Neuron (in vitro differentiated cells): ENCODE measurements around the gene OR5AC2.

Experiments used
- H2AFZ ChIP-seq: one replicate; pipeline ENCODE4 v1.6.1; 2013; ENCODE audit warnings: low read depth, mild to moderate bottlenecking, inconsistent platforms, low read length, moderate library complexity
- H3K27me3 ChIP-seq: one replicate; pipeline ENCODE4 v1.6.1; 2013; ENCODE audit warnings: low read length; ENCODE audit not compliant: insufficient read depth
- H3K36me3 ChIP-seq: one replicate; pipeline ENCODE4 v1.6.1; 2013; ENCODE audit warnings: low read length; ENCODE audit not compliant: insufficient read depth
- H3K4me1 ChIP-seq: one replicate; pipeline ENCODE4 v1.6.1; 2013; ENCODE audit warnings: low read length; ENCODE audit not compliant: insufficient read depth
- H3K4me3 ChIP-seq: 2 replicates; pipeline ENCODE4 v1.5.1; 2013; ENCODE audit warnings: mild to moderate bottlenecking, low read length, moderate library complexity
- H3K9me3 ChIP-seq: one replicate; pipeline ENCODE4 v1.6.1; 2013; ENCODE audit warnings: low read length

Gene OR5AC2

GRCh38 chr3:98086873-98087272 lies at the start of gene OR5AC2:
TSS of gene OR5AC2 (plus strand) at chr3:98087173. CDS start at chr3:98087173, 0 bp downstream.
- H3K27me3 ChIP-seq = no peaks in the 10 kb centered on the region
- H3K4me1 ChIP-seq = no peaks in the 10 kb centered on the region
- no peaks in the 10 kb centered on the region for H3K36me3 ChIP-seq
- no peak within 1 kb of the TSS for H3K4me3 ChIP-seq
- H3K9me3 ChIP-seq = no peaks in the 10 kb centered on the region
- H2AFZ ChIP-seq = no peak within 1 kb of the TSS

GRCh38 chr3:98038286-98038685 lies 48.7 kb upstream of the OR5AC2 start:
- H3K4me1 ChIP-seq = no peaks in the 10 kb centered on the region
- peaks cover 11% of the 10 kb centered on the region for H3K27me3 ChIP-seq
- no peaks in the 10 kb centered on the region for H3K36me3 ChIP-seq
- no peak overlapping the region for H3K4me3 ChIP-seq
- no peak overlapping the region for H2AFZ ChIP-seq
- no peaks in the 10 kb centered on the region for H3K9me3 ChIP-seq

- peaks cover 11% of the 10 kb centered on the region for H3K27me3 ChIP-seq
- no peaks in the 10 kb centered on the region for H3K4me1 ChIP-seq
- no peaks in the 10 kb centered on the region for H3K36me3 ChIP-seq
- no peaks in the 10 kb centered on the region for H3K9me3 ChIP-seq
- H3K4me3 ChIP-seq = no peak overlapping the region
- H2AFZ ChIP-seq = peak overlapping the region; percentile 60
Measured at GRCh38 chr3:98038876-98039275, 48.1 kb upstream of the OR5AC2 start.

GRCh38 chr3:98039322-98040024 lies 47.5 kb upstream of the OR5AC2 start:
- Histone ChIP-seq H3K4me3 (peak overlapping the region; percentile 43), H3K9me3 (no peaks in the 10 kb centered on the region), H3K27me3 (peaks cover 8% of the 10 kb centered on the region), H2AFZ (peak overlapping the region; percentile 60), H3K36me3 (no peaks in the 10 kb centered on the region), H3K4me1 (no peaks in the 10 kb centered on the region)

- no peak overlapping the region for H2AFZ ChIP-seq
- no peaks in the 10 kb centered on the region for H3K36me3 ChIP-seq
- no peaks in the 10 kb centered on the region for H3K4me1 ChIP-seq
- H3K27me3 ChIP-seq = peaks cover 3% of the 10 kb centered on the region
- no peak overlapping the region for H3K4me3 ChIP-seq
- H3K9me3 ChIP-seq = no peaks in the 10 kb centered on the region
Measured at GRCh38 chr3:98041350-98041749, 45.6 kb upstream of the OR5AC2 start.

- Histone ChIP-seq H3K36me3 (no peaks in the 10 kb centered on the region), H3K9me3 (no peaks in the 10 kb centered on the region), H3K27me3 (no peaks in the 10 kb centered on the region), H3K4me1 (no peaks in the 10 kb centered on the region), H3K4me3 (no peak overlapping the region), H2AFZ (no peak overlapping the region)
Measured at GRCh38 chr3:98048586-98048985, 38.4 kb upstream of the OR5AC2 start.

GRCh38 chr3:98049271-98049670 lies 37.7 kb upstream of the OR5AC2 start:
- no peaks in the 10 kb centered on the region for H3K9me3 ChIP-seq
- H3K4me1 ChIP-seq = no peaks in the 10 kb centered on the region
- H3K36me3 ChIP-seq = no peaks in the 10 kb centered on the region
- H3K27me3 ChIP-seq = no peaks in the 10 kb centered on the region
- no peak overlapping the region for H3K4me3 ChIP-seq
- no peak overlapping the region for H2AFZ ChIP-seq

- Histone ChIP-seq H3K4me1 (no peaks in the 10 kb centered on the region), H3K4me3 (no peak overlapping the region), H3K36me3 (no peaks in the 10 kb centered on the region), H3K9me3 (no peaks in the 10 kb centered on the region), H2AFZ (no peak overlapping the region), H3K27me3 (no peaks in the 10 kb centered on the region)
Measured at GRCh38 chr3:98056035-98056434, 30.9 kb upstream of the OR5AC2 start.

- Histone ChIP-seq H3K36me3 (no peaks in the 10 kb centered on the region), H3K9me3 (no peaks in the 10 kb centered on the region), H3K4me1 (no peaks in the 10 kb centered on the region), H3K4me3 (no peak overlapping the region), H3K27me3 (no peaks in the 10 kb centered on the region), H2AFZ (no peak overlapping the region)
Measured at GRCh38 chr3:98057631-98058030, 29.3 kb upstream of the OR5AC2 start.

GRCh38 chr3:98058244-98058960 lies 28.6 kb upstream of the OR5AC2 start:
- Histone ChIP-seq H3K36me3 (no peaks in the 10 kb centered on the region), H3K4me3 (no peak overlapping the region), H3K9me3 (no peaks in the 10 kb centered on the region), H2AFZ (no peak overlapping the region), H3K27me3 (no peaks in the 10 kb centered on the region), H3K4me1 (no peaks in the 10 kb centered on the region)

GRCh38 chr3:98068824-98069223 lies 18.1 kb upstream of the OR5AC2 start:
- Histone ChIP-seq H3K27me3 (no peaks in the 10 kb centered on the region), H3K9me3 (no peaks in the 10 kb centered on the region), H3K4me1 (no peaks in the 10 kb centered on the region), H2AFZ (no peak overlapping the region), H3K36me3 (no peaks in the 10 kb centered on the region), H3K4me3 (no peak overlapping the region)

- Histone ChIP-seq H2AFZ (no peak overlapping the region), H3K9me3 (no peaks in the 10 kb centered on the region), H3K36me3 (no peaks in the 10 kb centered on the region), H3K4me3 (no peak overlapping the region), H3K27me3 (no peaks in the 10 kb centered on the region), H3K4me1 (no peaks in the 10 kb centered on the region)
Measured at GRCh38 chr3:98070840-98071239, 16.1 kb upstream of the OR5AC2 start.

- H2AFZ ChIP-seq = no peak overlapping the region
- no peaks in the 10 kb centered on the region for H3K4me1 ChIP-seq
- no peaks in the 10 kb centered on the region for H3K36me3 ChIP-seq
- no peaks in the 10 kb centered on the region for H3K27me3 ChIP-seq
- H3K4me3 ChIP-seq = no peak overlapping the region
- no peaks in the 10 kb centered on the region for H3K9me3 ChIP-seq
Measured at GRCh38 chr3:98073486-98073885, 13.5 kb upstream of the OR5AC2 start.
